ENCODE measurements around the gene CACNA2D3.
"Not testable (repeated sequence)": the region's sequence is repeated elsewhere in the genome, so short reads cannot be mapped to it uniquely, and the experiment has no call there.

Gene CACNA2D3

DNA sequence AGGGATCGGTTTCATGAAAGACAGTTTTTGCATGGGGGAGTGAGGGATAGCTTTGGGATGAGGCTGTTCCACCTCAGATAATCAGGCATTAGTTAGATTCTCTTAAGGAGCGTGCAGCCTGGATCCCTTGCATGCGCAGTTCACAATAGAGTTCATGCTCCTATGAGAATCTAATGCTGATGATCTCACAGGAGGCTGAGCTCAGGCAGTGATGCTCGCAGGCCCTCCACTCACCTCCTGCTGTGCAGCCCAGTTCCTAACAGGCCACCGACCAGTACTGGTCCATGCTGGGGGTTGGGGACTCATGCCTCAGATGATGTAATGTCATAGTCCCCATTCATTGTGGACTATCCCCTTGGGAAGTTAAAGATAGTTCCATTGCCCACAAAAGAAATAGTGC, 255.8 kb downstream of the CACNA2D3 start:
- DNase-seq = no peak

DNA sequence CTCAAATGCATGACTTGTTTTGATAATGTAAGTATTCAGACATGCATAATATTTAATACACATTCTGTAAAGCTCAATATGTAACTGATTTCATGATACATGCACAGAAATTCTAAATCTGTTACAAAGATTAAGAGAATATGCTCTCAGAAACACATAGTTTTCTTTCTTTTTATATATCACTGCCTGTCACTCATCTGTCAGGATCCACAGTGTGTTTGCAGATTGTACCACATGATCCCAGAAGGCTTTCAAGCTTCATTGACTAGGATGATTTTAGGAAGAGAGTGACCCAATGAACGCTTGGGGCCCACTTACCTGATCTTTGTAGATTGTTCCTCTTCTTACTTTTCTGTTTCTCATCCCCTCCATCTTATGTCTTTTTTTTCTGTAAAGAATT, 261.9 kb downstream of the CACNA2D3 start:
- DNase-seq = no peak

DNA sequence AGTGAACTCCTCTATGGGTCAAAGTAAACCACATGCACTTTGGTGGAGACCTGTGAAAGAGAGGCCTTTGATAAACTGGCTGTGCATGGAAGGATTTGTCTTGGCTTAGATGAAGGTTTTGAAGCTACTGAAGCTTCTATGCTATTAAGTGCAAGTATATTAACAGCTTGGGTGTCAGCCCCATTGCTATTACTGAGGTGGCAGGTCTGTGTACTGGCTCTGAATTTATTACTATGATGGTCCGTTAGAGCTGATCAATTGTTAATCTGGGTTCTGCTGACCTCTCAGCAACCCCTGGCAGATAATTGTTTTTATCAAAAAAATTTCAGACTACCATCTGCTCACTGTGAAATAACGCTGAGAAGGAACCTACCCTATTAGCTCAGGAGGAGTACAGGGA, 268.2 kb downstream of the CACNA2D3 start:
- DNase-seq = no peak

DNA sequence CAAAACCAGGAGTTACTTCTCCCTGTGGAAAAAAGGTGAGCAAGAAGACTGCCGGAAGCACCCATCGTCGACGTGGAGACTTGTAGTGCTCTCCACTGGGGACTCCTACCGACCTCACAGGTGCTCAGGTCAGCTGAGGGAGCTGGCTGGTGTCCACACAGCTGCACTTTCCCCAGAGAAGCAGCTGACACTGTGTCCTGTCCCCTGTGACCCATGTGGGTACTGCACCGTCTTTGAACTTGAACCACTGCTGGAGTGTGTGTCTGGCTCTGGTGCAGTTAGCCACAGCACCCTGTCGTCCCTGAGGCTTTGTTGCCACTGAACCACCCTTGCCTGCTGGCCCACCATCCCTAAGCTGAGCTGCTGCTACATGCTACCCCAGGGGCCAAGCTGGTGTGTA, 270.8 kb downstream of the CACNA2D3 start:
- no peak for DNase-seq

DNA sequence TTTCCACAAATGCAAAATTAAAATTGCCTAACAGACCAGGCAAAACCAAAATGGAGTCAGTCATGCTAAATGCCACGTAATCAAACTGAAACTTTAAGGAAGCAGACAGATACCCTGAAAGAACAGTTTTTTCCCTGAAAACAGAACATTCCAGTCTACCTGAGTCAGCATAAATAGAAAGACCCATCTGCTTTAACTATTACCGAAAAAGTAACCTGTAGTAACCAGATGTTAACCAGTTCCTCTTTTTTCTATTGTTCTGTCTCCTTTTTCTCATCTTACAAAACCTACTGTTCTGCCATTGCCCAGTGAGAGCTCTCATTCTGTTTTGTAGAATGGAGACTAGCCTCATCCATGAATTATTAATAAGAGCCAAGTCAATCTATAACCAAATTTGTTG, 286.0 kb downstream of the CACNA2D3 start:
- no peak for DNase-seq

DNA sequence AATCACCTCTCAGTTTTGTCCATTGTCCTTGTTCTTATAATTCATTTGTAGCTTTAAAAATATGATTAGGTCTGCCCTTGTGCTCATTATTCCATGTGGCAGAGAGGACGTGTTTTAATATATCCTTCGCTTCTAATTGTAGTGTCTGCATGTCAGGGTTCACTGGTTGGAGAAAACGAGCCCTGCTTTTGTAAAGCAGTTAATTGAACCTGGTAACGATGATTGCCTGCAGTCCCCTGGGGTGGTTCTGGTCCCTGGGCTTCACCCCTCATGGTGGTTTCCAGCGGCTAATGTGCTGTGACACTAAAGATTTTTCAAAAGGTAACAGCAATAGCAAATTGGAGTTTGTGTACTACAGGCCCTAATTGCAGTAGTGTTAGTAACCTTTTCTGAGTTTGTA, 299.6 kb downstream of the CACNA2D3 start:
- DNase-seq = no peak

DNA sequence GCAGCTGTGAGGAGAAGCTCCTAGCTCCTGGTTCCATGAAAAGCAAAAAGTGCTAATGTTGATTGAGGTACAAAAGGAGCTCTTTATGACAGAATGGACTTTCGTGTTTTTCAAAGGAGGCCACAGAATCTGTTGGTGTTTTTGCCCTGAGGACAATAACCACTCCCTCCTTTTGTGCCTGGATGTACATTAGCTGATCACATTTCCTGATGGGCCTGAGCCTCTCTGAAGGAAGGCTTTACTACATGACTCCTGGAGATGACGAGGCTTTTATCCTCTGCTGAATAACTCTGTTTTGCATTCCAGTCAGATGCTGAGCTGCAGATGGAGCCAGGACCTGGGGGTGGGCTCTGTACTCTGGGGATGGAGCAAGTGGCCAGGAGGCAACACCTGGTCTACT, 301.9 kb downstream of the CACNA2D3 start:
- DNase-seq = no peak

DNA sequence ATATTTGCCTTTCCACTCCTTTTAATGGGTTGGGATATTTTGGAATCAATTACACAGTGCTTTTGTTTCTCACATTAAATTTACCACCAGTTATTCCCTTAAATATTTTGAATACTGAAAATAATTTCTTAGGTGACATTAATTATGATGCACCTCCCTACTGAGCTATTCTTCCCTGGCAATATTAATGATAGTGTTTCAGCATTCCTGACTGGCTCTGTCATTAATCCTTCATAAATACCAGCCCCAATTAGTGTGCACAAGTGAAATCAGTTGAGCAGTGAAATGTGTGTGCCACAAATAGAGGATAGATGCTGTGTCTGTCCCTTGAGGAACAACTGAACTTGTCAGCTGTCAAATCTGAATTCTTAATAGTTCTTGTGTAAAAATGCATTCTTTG, 304.0 kb downstream of the CACNA2D3 start:
- DNase-seq = no peak

DNA sequence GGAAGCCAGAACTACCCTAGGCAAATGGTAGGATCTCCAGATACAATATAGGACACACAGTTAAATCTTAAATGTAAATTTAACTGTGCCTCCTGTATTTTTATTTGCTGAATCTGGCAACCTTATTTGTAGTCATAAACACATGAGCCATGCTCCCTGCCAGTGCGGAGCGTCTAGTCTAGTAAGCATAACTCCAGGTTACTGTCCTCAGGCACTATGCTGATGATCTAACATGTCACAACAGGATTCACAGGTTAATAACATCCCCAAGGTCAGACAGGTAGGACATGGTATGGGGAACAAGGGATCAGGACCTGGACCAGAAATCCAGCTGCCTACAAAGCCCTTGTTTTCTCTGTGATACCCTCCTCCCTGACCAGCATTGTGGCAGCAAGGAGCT, 305.1 kb downstream of the CACNA2D3 start:
- no peak for DNase-seq

DNA sequence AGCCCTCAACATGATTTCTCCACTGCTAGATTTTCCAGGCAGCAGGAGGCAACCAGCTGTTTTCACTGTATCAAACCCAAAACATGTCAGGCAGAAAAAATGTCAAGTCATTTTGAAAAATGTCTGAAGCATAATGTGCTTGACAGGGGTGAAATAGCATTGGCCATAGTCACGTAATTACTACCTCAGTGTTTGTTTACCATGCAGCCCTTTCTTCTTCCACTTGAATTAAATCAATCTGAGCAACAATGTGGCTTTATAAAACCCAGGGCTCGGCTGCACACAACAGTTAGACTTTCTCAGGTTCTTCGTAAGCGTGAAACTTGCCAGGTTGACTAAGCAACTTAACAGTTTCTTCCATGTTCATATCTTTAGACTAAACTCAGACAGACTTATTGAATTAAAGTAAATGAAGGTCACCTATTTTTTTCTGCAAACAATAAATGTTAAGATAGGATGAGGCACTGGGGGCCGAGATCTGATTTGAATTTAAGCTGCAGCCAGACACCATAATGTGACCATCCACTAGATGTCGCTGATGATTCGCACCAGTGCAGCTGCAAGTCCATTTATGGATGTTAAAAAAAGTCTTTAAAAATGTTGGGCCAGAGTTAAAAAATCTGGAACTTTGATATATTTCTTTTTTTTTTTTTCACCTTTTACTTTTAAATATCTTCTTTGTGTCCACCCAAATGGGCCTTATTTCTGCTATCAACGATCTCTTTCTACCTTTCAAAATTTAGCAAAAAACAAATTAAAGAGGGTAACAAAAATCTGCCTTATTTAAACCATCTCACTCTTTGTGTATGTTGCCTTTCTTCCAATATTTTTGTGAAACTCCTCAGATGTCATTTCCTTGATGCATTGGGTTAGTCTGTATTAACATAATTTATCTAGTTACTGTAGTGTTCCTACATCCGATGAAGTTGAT, 305.9 kb downstream of the CACNA2D3 start:
- peak; percentile 59 for DNase-seq

DNA sequence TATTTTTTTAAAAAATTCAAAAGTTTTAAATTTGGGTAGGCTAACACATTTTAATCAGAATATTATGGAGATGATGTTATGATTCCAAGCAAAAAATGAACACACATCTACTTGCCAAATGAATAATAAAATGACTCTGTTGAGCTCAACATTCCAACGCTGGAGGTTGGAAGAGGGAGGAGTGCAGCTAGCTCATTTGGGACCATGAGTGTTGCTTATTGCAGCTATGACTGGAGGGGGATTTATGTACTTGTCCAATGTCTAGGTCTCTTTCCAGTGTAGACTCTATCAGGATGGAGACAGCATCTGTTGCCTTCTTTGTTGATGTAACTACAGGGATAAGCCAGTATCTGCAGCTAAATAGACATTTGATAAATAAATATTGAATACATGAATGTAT, 310.6 kb downstream of the CACNA2D3 start:
- no peak for DNase-seq

DNA sequence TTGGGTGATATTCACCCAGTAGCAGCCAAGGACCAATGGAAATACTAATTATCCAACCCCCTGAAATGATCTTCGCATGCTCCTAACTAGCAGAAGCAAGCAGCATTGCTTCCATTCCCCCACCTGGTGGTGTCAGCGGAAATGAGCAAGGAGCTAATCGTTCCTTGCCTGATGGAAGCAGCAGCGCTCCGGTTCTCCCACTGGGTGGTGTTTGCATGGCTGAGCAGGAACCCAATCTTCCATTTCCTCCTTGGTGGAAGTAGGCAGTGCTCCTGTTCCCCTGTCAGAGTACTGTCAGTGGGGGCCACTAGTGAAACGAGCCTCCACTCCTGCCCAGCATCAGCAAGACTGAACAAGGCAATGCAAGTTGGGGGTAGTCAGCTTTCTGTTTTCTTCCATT, 311.5 kb downstream of the CACNA2D3 start:
- no peak for DNase-seq

DNA sequence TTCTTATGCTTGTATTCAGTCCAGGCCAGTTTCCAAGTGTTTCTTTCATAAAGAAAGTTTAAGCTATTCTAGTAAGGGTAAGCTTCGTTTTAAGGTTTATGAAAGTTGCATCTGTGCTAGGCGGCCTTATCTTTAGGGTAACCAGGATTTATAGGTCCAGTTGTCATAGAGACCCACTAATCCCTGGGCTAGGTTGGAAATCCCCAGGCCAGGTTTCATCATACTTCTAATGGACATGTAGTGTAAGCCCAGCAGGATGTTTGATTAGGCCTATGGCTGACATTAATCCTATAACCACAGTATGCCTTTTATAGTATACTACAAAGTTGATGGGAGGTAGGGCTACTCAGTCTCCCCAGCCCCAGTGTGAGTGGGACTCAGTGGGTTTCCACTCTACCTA, 312.4 kb downstream of the CACNA2D3 start:
- no peak for DNase-seq

DNA sequence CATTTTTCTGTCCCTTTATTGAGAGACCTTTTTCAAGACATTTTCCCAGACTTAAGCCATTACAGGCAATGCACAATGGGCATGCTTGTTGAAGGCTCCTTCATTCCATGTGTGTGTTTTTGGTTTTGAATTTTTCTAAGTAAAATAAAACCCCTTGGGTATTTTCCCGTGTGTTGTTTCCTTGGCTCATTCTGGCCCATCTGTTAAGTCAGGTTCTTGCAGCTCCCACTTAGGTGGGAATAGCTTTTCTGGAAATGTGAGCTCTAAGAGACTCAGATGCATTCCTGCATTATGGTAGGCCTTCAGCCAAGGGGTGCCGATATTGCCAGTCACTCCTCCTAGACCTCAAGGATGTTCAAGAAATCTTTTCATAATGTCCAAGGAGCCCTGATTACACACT, 314.9 kb downstream of the CACNA2D3 start:
- DNase-seq = no peak

DNA sequence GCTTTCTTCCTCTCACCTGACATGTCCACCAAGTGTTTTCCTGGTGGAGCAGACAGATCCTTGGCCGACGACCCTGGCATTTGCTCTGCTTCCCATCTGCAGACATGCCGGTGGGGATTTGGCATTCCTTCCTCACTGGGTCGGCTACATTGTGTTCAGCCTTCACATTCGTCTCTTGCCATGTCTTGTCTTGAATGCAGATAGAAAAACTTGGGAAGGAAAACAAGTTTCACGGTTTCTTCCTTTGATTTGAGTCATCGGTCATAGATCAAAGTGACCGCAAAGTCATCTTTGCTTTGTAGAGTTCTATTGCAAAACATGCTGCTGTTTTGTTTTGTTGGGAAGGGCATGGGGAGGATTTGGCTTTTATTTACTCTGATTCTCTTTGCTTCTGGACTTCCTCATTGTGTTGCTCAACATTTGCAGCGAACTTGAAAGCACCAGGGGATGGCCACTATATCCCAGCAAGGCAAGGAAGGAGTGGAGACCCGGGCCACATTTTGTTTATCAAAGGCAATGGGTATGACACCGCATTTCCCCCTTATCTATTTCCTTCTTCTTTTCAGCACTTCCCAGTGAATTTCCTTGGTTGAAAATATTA, 321.3 kb downstream of the CACNA2D3 start:
- DNase-seq = no peak

DNA sequence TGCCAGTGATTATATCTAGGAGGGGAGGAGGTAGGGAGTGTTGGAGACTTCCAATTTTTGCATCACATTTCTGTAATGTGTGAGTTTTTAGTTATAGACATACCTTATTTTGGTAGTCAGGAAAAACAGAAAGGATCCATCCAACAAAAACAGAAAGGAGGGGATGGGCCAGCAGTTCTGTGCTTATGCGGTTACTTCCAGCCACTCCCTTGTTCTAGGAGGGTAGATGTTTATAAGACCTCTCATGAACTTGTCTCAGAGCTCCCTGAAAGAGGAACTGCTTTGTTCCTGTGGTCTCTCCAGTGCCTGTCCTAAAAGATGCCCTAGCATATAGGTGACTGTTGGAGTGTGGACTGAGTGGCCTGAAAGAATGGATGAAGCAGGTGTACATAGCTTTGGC, 323.3 kb downstream of the CACNA2D3 start:
- no peak for DNase-seq

DNA sequence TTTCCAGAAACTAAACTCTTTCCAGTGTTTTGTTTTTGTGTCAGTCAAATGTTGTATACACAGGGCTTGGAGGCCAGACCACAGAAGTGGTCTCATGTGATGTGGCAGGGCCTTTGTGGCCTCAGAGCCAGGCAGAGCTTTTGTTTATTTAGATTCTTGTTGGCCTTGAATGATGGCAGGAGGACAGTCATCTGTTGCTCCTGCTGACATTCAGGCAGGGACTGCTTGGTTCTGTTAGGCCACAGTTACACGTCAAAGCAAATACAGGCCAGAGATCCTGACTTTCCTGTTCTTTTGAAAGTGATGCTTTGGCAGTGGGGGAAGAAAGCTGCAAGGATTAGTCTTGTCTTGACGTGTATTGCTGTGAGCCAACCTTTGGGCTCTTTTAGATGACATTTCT, 325.1 kb downstream of the CACNA2D3 start:
- no peak for DNase-seq

DNA sequence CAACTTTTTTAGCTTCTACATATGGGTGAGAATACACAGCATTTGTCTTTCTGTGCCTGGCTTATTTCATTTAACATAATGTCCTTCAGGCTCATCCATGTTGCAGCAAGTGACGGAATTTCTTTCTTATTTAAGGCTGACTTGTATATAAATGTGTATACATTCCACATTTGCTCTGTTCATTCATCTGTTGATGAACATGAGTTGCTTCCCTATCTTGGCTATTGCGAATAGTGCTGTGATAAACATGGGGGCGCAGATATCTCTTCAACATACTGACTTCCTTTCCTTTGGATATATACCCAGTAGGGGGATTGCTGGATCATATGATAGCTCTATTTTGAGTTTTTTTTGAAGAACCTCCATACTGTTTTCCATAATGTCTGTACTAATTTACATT, 332.5 kb downstream of the CACNA2D3 start:
- no peak for DNase-seq

DNA sequence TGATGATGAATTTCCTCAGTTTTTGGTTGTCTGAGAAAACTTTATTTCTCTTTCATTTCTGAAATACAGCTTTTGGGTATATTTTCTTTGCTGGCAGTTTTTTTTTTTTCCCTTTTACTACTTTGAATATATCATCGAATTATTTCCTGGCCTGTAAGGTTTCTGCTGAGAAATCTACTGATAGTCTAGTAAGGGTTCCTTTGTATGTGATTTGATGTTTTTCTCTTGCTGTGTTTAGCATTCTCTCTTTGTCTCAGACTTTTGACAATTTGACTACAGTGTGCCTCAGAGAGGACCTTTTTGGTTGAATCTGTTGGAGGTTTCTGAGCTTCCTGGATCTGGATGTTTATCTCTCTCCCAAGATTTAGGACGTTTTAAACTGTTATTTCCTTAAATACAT, 336.0 kb downstream of the CACNA2D3 start:
- DNase-seq = no peak

DNA sequence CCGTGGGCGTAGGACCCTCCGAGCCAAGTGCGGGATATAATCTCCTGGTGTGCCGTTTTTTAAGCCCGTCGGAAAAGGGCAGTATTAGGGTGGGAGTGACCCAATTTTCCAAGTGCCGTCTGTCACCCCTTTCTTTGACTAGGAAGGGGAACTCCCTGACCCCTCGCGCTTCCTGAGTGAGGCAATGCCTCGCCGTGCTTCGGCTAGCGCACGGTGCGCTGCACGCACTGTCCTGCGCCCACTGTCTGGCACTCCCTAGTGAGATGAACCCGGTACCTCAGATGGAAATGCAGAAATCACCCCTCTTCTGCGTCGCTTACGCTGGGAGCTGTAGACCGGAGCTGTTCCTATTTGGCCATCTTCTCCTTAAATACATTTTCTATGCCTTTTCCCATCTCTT, 342.2 kb downstream of the CACNA2D3 start:
- DNase-seq = not testable (repeated sequence)

DNA sequence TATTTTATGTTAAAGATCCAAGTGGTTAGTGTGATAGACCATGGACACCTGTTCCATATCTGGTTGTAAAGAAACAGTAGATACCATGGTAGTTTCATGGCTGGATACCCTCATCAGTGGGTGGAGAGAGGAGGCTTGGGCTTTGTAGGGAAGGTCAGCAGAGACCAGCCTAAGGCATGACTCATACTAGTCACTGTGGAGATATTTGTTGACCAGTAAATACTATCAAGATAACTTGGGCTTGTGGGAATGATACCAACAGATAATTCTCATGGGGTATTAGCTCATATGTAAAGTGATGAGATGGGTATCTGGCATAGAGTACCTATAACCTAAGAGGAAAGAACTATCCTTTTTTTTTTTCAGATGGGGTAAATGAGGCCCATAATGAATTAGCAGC, 354.5 kb downstream of the CACNA2D3 start:
- DNase-seq = no peak

DNA sequence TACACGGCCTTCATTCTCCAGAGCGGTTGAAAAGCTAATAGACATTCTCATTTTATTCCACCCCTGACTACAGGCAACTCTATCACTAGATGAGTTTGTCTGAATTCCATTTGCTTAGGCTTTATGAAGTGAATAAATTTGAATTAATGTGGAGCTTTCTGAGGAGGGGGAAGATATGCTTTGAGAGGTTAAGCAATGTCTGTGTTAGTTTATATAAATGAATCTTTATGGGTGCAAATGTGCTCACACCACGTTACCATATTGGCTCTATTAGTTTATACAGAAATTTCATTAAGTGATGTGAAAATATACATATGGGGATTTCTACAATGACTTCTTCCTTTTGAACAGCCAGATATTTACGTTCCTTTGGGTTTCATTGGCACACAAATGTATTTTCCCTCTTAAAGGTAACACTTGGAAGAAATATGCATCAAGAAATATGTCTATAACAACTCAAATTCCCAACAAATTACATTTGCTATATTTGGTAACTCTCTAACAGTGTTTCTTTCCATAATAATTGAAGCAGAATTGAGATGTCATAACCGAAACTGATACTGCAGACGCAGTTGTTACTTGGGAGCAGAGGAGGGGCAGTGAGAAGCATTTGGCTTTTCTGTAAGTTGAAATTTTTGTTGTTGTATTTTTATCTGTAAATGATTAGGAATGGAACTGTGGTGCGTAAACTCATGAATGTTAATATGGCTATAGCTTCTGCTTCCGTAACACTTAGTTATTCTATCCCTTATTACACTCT, 359.4 kb downstream of the CACNA2D3 start:
- no peak for DNase-seq

DNA sequence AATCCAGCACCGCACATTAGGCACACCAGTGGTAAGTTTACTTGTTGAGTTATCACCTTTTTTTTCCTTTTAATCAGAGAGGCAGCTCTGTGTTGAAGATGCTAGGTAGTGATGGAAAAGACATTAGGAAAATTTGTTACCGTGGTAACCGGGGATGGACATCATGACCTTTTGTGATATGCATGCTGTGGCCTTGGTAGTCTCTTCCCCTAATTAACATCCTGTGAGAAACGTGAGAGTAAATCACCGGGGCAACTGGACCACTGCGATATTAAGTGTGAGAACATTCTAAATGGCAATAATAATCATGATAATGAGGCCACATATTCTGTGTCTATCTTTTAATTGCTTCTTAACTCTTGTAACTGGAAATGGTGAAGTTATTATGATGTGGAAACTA, 362.0 kb downstream of the CACNA2D3 start:
- DNase-seq = no peak

DNA sequence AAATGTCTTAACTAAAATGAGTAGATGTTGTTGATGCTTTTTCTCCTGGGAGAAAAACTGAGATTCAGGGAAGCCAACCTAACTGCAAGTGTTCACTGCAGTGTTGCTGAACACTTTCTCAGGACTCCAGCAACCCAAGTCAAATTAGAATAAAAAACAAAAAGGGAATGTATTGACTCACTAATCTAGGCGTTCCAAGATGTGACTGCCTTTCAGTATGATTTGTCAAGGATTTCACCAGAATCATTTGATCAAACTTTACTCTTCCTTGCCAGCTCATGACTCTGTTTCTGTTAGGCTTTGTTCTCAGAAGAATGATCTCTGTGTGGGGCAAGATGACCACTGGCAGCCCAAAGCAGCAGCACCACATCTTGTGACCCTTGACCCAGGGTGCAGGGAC, 364.0 kb downstream of the CACNA2D3 start:
- DNase-seq = no peak

Measured in activated CD8-positive, alpha-beta memory T cell treated with anti-CD3 and anti-CD28 coated beads, Interleukin-2, amount 50 U/mL, for 48 hours (primary cell).